Measurements from ENCODE around the gene IL16.

DNA sequence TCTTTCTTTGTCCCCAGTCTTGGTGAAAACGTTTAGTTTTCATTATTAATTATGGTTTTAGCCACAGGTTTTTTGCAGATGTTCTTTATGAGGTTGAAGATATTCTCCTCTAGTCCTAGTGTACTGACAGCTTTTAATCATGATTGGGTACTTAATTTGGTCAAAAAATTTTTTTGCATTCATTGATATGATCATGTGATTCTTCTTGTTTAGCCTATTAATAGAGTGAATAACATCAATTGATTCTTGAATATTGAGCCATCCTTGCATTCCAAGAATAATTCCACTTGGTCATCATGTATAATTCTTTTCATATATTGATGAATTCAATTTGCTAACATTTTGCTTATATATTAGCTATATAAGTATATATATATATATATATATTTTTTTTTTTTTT is 46.1 kb downstream of the IL16 start:
- TF ChIP-seq EZH2 (IDR thresholded peaks at IDR 0.05) = no peak
- TF ChIP-seq, protein P1, sequence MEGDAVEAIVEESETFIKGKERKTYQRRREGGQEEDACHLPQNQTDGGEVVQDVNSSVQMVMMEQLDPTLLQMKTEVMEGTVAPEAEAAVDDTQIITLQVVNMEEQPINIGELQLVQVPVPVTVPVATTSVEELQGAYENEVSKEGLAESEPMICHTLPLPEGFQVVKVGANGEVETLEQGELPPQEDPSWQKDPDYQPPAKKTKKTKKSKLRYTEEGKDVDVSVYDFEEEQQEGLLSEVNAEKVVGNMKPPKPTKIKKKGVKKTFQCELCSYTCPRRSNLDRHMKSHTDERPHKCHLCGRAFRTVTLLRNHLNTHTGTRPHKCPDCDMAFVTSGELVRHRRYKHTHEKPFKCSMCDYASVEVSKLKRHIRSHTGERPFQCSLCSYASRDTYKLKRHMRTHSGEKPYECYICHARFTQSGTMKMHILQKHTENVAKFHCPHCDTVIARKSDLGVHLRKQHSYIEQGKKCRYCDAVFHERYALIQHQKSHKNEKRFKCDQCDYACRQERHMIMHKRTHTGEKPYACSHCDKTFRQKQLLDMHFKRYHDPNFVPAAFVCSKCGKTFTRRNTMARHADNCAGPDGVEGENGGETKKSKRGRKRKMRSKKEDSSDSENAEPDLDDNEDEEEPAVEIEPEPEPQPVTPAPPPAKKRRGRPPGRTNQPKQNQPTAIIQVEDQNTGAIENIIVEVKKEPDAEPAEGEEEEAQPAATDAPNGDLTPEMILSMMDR (IDR thresholded peaks at IDR 0.05 in 2 of 3, conservative IDR thresholded peaks at IDR 0.05 in 1 of 3; ENCODE audit: borderline replicate concordance in 1 of 3, insufficient read depth in 1 of 3, low read depth in 2 of 3, low read length in 2 of 3) = no peak

All from HCT116 (cell line).